Measurements from ENCODE around the gene SYT12.

The SYT12 gene

DNA sequence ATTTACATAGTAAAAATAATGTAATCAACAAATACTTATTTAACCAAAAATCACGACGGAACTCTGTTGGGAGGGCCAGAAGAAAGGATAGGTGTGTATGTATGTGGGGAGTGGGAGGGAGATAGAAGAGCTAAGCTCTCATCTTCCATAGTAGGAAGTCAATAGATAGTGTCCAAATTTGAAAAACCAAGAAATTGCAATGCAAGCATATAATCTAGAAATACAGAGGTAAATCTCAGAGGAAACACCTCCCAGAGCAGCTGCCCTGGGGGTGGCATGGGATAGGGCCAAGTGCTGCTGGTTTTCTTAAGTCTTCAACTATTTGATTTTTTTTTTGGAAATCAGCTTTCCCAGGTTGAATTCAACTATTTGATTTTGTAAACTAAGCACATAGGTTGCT lies 30.9 kb upstream of the SYT12 start:
- H3F3A ChIP-seq (ENCODE audit: insufficient read depth) = no peaks in the 10 kb centered on the region
- no peaks in the 10 kb centered on the region for H3K9me2 ChIP-seq (replicated peaks; ENCODE audit: insufficient read depth, low read length)
- H3K27me3 ChIP-seq (ENCODE audit: low read length) = no peaks in the 10 kb centered on the region
- no peaks in the 10 kb centered on the region for H3K9me3 ChIP-seq (ENCODE audit: insufficient read depth, low read length)
- no peaks in the 10 kb centered on the region for H4K20me1 ChIP-seq (ENCODE audit: low read depth, low read length)
- H2AFZ ChIP-seq (ENCODE audit: low read depth, low read length, severe bottlenecking) = no peak overlapping the region
- no peaks in the 10 kb centered on the region for H3K79me2 ChIP-seq (ENCODE audit: insufficient read depth, low read length)
- no peak overlapping the region for H3K9ac ChIP-seq (ENCODE audit: low read length)
- H3K4me2 ChIP-seq (ENCODE audit: low read depth, low read length, poor library complexity, severe bottlenecking) = no peak overlapping the region
- no peak overlapping the region for H3K4me3 ChIP-seq (ENCODE audit: insufficient read depth, low read length, poor library complexity, severe bottlenecking)
- H3K27ac ChIP-seq (ENCODE audit: low read depth, low read length) = no peak overlapping the region
- H3K36me3 ChIP-seq (ENCODE audit: low read length) = no peaks in the 10 kb centered on the region
- no peak for TF ChIP-seq EZH2phosphoT487 (conservative IDR thresholded peaks at IDR 0.05; ENCODE audit: low read length)
- TF ChIP-seq, protein P1, sequence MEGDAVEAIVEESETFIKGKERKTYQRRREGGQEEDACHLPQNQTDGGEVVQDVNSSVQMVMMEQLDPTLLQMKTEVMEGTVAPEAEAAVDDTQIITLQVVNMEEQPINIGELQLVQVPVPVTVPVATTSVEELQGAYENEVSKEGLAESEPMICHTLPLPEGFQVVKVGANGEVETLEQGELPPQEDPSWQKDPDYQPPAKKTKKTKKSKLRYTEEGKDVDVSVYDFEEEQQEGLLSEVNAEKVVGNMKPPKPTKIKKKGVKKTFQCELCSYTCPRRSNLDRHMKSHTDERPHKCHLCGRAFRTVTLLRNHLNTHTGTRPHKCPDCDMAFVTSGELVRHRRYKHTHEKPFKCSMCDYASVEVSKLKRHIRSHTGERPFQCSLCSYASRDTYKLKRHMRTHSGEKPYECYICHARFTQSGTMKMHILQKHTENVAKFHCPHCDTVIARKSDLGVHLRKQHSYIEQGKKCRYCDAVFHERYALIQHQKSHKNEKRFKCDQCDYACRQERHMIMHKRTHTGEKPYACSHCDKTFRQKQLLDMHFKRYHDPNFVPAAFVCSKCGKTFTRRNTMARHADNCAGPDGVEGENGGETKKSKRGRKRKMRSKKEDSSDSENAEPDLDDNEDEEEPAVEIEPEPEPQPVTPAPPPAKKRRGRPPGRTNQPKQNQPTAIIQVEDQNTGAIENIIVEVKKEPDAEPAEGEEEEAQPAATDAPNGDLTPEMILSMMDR (IDR thresholded peaks at IDR 0.05; ENCODE audit: insufficient read depth, low read length, poor library complexity, severe bottlenecking) = no peak

DNA sequence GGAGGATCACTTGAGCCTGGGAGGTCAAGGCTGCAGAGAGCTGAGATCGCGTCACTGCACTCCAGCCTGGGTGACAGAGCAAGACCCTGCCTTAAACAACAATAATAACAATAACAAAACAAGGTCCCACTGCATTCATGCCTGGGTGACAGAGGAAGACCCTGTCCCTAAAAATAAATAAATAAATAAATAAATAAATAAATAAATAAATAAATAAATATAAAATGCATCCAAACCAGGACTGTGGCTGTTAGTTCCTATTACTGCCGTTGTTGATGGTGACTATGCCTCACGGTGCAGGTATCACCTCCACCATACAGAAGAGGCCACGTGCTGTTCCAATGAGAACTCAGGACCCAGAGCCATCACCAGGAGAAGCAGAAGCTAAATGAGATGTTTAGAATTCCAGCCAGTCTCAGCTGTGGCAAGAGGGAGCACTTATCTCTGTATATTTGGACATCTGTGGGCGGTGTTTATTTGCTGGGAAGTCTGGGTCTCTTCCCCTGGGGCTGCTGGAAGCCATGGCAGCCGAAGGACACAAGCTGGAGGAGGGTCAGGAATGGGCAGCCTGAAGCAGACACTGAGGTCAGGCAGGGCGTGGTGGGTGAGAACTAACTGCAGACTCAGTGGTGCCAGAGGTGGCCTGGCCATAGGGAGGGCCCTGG lies 26.2 kb upstream of the SYT12 start:
- TF ChIP-seq, protein P1 (IDR thresholded peaks at IDR 0.05; ENCODE audit: insufficient read depth, low read length, poor library complexity, severe bottlenecking) = no peak
- TF ChIP-seq EZH2phosphoT487 (conservative IDR thresholded peaks at IDR 0.05; ENCODE audit: low read length) = no peak
- H3K27me3 ChIP-seq (ENCODE audit: low read length) = no peaks in the 10 kb centered on the region
- H3K27ac ChIP-seq (ENCODE audit: low read depth, low read length) = no peak overlapping the region
- H3K9ac ChIP-seq (ENCODE audit: low read length) = no peak overlapping the region
- H3K36me3 ChIP-seq (ENCODE audit: low read length) = no peaks in the 10 kb centered on the region
- no peaks in the 10 kb centered on the region for H3K9me3 ChIP-seq (ENCODE audit: insufficient read depth, low read length)
- no peak overlapping the region for H2AFZ ChIP-seq (ENCODE audit: low read depth, low read length, severe bottlenecking)
- no peaks in the 10 kb centered on the region for H3F3A ChIP-seq (ENCODE audit: insufficient read depth)
- H3K79me2 ChIP-seq (ENCODE audit: insufficient read depth, low read length) = no peaks in the 10 kb centered on the region
- no peaks in the 10 kb centered on the region for H3K9me2 ChIP-seq (replicated peaks; ENCODE audit: insufficient read depth, low read length)
- no peak overlapping the region for H3K4me2 ChIP-seq (ENCODE audit: low read depth, low read length, poor library complexity, severe bottlenecking)
- H4K20me1 ChIP-seq (ENCODE audit: low read depth, low read length) = no peaks in the 10 kb centered on the region
- H3K4me3 ChIP-seq (ENCODE audit: insufficient read depth, low read length, poor library complexity, severe bottlenecking) = no peak overlapping the region

DNA sequence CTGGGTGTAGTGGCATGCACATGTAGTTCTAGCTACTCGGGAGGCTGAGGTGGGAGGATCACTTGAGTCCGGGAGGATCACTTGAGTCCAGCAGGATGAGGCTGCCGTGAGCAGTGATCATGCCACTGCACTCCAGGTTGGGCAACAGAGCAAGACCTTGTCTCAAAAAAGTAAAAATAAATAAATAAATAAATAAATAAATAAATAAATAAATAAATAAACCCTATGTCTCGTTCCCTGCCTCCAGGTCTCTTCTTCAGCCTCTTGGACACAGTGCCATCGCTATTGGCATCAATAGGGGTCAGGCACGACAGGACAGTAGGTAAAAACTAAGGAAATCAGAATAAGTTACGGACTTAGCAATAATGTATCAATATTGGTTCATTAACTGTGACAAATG lies 23.4 kb upstream of the SYT12 start:
- Histone ChIP-seq H3K9me2 (replicated peaks; ENCODE audit: insufficient read depth, low read length) (no peaks in the 10 kb centered on the region), H3K27ac (ENCODE audit: low read depth, low read length) (no peak overlapping the region), H3K36me3 (ENCODE audit: low read length) (no peaks in the 10 kb centered on the region), H3K4me3 (ENCODE audit: insufficient read depth, low read length, poor library complexity, severe bottlenecking) (no peak overlapping the region), H3K9me3 (ENCODE audit: insufficient read depth, low read length) (no peaks in the 10 kb centered on the region), H3K9ac (ENCODE audit: low read length) (no peak overlapping the region), H2AFZ (ENCODE audit: low read depth, low read length, severe bottlenecking) (no peak overlapping the region), H3K79me2 (ENCODE audit: insufficient read depth, low read length) (no peaks in the 10 kb centered on the region), H3F3A (ENCODE audit: insufficient read depth) (no peaks in the 10 kb centered on the region), H3K4me2 (ENCODE audit: low read depth, low read length, poor library complexity, severe bottlenecking) (no peak overlapping the region), H4K20me1 (ENCODE audit: low read depth, low read length) (no peaks in the 10 kb centered on the region), H3K27me3 (ENCODE audit: low read length) (no peaks in the 10 kb centered on the region)
- TF ChIP-seq, protein P1 (IDR thresholded peaks at IDR 0.05; ENCODE audit: insufficient read depth, low read length, poor library complexity, severe bottlenecking) = no peak
- TF ChIP-seq EZH2phosphoT487 (conservative IDR thresholded peaks at IDR 0.05; ENCODE audit: low read length) = no peak

All from SU-DHL-6 (cell line).